Measurements from ENCODE around the gene EVA1A. TPM values are rescaled to one million over a fixed set of nuclear protein-coding genes. Genes with fewer than 3 reads are reported as not detected.

EVA1A gene
- total and polyA plus RNA-seq, 2 donors, result 0.63 to 7.1 TPM

DNA sequence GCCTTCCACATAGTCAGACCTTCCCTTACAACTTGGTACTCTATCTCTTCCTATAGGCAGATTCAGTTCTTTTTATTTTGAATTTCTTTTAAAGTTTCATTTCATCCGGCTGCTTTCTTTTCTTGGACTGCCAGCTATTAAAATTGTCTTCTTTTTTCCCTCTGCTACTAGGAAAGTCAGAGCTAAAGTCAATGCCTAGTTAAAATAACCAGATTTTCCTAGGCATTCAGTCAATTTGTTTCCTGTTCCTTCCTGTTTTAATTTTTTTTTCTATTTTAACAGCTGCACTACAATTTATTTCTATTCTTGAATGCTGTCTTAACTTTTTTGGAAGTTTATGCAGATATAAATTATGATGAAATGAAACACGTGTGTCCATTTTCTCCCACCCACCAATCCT is 84.8 kb downstream of the EVA1A start:
- DNase-seq (ENCODE audit: extremely low spot score), result no peak
- no peak overlapping the region for H3K4me3 ChIP-seq (ENCODE audit: low read depth, low read length)
- WGBS, result 33% methylated on average over 2 of the region's 2 CpGs
- H3K27ac ChIP-seq (ENCODE audit: low read depth), result no peak overlapping the region
- H3K36me3 ChIP-seq (ENCODE audit: insufficient read depth), result no peaks in the 10 kb centered on the region
- no peaks in the 10 kb centered on the region for H3K4me1 ChIP-seq (ENCODE audit: insufficient read depth)

DNA sequence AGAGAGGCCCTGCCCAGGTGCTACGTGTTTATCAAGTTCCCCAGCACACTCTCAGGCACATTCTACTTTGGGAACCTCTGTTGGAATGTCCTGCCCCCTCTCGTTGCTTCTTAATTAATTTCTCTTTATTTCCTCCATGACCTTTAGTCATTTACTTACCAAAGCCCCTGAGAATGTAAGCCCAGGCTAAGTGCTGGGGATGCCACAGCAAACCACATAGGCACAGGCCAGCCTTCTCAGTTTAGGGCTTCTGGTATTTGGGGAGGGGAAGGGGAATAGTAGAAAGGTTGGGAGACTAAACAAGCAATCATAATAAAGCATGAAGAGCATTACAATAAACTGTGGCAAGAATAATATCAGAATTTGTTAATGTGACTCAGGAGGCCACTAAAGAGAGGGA is 85.7 kb downstream of the EVA1A start:
- Histone ChIP-seq H3K4me1 (ENCODE audit: insufficient read depth) (no peaks in the 10 kb centered on the region), H3K27ac (ENCODE audit: low read depth) (no peak overlapping the region), H3K4me3 (ENCODE audit: low read depth, low read length) (no peak overlapping the region), H3K36me3 (ENCODE audit: insufficient read depth) (no peaks in the 10 kb centered on the region)
- DNase-seq (ENCODE audit: extremely low spot score), result no peak
- 80% methylated on average over 2 of the region's 2 CpGs for WGBS

DNA sequence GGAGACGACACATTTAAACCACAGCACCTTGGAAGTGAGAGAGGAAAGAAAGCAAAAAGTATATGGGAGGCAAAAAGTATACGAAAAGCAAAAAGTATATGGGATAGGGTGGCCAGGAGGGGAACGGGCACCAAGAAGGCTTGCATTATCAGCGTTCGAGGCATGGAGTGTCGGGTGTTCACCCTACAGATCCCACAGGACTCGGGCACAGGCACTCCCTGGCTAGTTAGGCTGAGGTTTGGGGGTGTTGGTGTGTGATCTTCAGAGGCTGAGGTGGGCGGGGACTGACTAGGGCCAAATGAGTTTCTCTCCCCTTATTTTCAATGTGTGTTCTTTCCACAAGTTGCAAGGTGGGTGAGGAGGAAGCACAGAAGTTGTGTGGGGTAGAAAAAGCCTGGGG is 86.6 kb downstream of the EVA1A start:
- Histone ChIP-seq H3K4me1 (ENCODE audit: insufficient read depth) (no peaks in the 10 kb centered on the region), H3K36me3 (ENCODE audit: insufficient read depth) (no peaks in the 10 kb centered on the region), H3K27ac (ENCODE audit: low read depth) (no peak overlapping the region), H3K4me3 (ENCODE audit: low read depth, low read length) (no peak overlapping the region)
- 84% methylated on average over 8 of the region's 8 CpGs for WGBS
- no peak for DNase-seq (ENCODE audit: extremely low spot score)

DNA sequence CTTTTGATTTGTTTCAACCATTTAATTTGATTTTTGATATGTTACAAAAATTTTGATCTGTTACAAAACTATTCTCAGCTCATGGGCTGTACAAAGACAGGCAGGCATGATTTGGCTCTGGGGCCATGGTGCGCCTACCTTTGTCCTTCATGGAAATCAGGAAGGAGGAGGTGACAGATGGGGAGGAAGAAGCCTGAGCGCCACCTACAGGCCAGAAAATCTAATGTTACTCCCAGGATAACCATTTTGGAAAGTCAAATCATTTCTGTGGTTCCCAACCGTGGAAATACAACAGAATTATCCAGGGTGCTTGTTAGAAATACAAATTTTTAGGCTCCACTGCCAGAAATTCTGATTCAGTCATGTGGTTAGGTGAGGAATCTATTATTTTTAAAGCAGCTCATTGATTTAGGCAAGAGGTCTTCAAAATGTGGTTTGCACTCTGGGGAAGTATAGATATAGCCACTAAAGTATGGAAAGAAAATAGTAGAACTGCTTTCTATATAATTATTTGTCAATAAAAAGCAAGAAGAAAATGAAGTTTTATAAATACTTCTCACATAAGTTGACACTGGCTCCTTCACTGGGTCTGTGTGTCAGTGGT is 93.9 kb downstream of the EVA1A start:
- H3K36me3 ChIP-seq (ENCODE audit: insufficient read depth), result no peaks in the 10 kb centered on the region
- no peak overlapping the region for H3K4me3 ChIP-seq (ENCODE audit: low read depth, low read length)
- 66% methylated on average over 3 of the region's 3 CpGs for WGBS
- H3K4me1 ChIP-seq (ENCODE audit: insufficient read depth), result no peaks in the 10 kb centered on the region
- H3K27ac ChIP-seq (ENCODE audit: low read depth), result no peak overlapping the region
- DNase-seq (ENCODE audit: extremely low spot score), result no peak

DNA sequence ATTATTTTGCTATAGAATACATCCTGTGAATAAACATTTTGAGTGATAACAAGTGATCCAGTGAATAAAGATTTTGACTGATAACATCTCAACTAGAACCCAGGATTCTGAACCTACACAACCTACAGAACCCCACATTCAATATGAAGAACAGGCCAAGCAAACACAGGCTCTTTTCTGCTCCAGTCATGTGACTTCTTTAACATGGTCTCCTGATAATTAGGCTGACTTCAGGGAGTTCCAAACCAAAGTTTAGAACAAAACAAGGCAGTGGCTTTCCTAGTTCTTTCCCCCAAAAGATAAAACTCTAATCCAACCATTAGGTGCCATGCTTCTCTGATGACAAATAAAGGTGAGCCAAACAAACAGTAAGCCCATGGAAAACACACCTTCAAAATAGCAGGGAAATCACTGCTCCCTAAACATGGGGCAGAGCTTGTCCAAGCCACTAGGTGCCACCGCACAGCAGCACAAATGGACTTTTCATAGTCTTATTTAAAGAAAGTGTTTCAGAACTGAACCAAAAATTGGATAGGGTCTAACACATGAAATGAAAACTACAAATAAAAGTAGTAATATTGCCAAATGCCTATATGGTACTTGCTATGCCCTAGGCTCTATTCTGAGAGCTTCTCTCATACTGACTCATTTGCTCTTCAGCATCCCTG is 95.3 kb downstream of the EVA1A start:
- H3K36me3 ChIP-seq (ENCODE audit: insufficient read depth), result no peaks in the 10 kb centered on the region
- no peak overlapping the region for H3K27ac ChIP-seq (ENCODE audit: low read depth)
- DNase-seq (ENCODE audit: extremely low spot score), result no peak
- no peaks in the 10 kb centered on the region for H3K4me1 ChIP-seq (ENCODE audit: insufficient read depth)
- H3K4me3 ChIP-seq (ENCODE audit: low read depth, low read length), result no peak overlapping the region
- 79% methylated on average over 1 of the region's 1 CpG for WGBS

DNA sequence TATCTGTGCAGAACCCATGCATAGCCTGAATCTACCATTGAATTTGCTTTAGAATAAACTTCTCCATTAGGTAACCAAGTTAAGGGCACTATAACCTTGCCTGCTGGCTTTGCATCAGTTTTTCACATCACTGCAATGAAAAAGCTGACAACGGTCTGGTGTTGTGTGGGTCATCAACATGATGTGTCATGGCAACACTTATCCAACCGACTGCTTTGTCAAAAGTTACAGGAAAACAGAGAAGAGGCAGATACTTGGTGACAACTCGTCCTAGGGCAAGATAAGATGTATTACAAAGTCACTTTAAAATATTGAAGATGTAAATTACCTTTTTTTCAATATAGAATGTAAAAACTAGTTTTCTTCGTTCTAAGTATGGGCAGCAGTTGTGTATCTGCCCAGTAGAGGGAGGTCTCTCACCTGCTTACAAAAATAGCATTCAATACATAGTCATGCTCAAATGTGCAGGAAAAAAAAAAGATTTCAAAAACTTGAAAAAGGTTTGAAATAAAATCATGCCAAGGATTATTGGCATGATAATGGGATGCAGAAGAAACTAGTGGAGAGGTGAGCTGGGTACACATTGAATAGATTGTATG is 96.3 kb downstream of the EVA1A start:
- Histone ChIP-seq H3K4me3 (ENCODE audit: low read depth, low read length) (no peak overlapping the region), H3K27ac (ENCODE audit: low read depth) (no peak overlapping the region), H3K4me1 (ENCODE audit: insufficient read depth) (no peaks in the 10 kb centered on the region), H3K36me3 (ENCODE audit: insufficient read depth) (no peaks in the 10 kb centered on the region)
- DNase-seq (ENCODE audit: extremely low spot score), result no peak
- 30% methylated on average over 4 of the region's 4 CpGs for WGBS

DNA sequence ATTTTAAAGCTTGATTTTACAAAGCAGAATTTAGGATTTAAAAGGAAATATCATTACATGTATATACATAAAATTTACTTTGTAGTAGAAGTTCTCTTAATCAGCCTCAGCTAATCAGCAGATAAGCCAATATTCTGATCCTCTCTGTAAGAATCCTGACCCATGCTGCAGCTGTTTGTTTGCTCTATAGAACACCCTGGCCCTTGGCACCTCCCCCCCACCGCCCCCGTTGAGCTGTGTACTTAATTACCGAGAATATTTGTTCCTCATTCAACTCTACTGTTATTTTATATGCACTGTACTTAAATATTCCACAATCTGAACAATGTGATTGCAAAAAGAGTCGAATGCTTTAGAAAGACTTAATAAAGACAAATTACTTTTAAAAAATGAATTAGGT is 98.0 kb downstream of the EVA1A start:
- Histone ChIP-seq H3K27ac (ENCODE audit: low read depth) (no peak overlapping the region), H3K4me3 (ENCODE audit: low read depth, low read length) (no peak overlapping the region), H3K36me3 (ENCODE audit: insufficient read depth) (no peaks in the 10 kb centered on the region), H3K4me1 (ENCODE audit: insufficient read depth) (no peaks in the 10 kb centered on the region)
- DNase-seq (ENCODE audit: extremely low spot score), result no peak
- 53% methylated on average over 4 of the region's 4 CpGs for WGBS

DNA sequence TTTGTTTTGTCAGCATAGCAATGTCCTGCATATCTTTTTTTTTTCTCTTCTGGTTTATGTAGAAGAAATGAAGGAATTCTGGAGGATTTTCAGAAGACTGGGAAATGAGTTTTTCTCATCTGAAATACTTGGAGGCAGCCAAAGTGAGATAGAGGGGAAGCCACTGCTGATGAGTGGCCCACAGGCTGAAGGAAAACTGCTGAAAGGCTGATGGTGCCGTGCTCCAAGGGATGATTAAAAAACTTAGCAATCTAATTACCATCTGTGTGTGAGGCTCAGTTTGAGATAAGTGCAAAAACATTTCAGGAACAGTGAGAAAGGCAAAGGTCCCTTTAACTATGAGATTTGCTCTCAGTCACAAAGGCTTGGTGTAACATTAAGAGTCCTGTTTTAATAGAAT is 98.5 kb downstream of the EVA1A start:
- WGBS, result 48% methylated on average over 1 of the region's 1 CpG
- DNase-seq (ENCODE audit: extremely low spot score), result no peak
- no peak overlapping the region for H3K4me3 ChIP-seq (ENCODE audit: low read depth, low read length)
- no peak overlapping the region for H3K27ac ChIP-seq (ENCODE audit: low read depth)
- H3K36me3 ChIP-seq (ENCODE audit: insufficient read depth), result no peaks in the 10 kb centered on the region
- no peaks in the 10 kb centered on the region for H3K4me1 ChIP-seq (ENCODE audit: insufficient read depth)

DNA sequence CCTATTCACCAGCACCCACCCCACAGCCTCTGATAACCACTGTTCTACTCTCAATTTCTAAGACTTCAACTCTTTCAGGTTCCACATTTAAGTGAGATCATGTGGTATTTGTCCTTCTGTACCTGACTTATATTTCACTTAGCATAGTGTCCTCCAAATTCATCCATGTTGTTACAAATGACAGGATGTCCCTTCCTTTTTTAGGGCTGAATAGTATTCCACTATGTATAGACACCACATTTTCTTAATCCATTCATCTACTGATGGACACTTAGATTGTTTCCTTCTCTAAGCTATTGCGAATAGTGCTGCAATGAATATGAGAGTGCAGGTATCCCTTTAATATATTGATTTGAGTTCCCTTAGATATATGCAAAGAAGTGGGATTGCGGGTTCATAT is 100.1 kb downstream of the EVA1A start:
- Histone ChIP-seq H3K27ac (ENCODE audit: low read depth) (no peak overlapping the region), H3K4me1 (ENCODE audit: insufficient read depth) (no peaks in the 10 kb centered on the region), H3K4me3 (ENCODE audit: low read depth, low read length) (no peak overlapping the region), H3K36me3 (ENCODE audit: insufficient read depth) (no peaks in the 10 kb centered on the region)
- WGBS, result 98% methylated on average over 2 of the region's 2 CpGs
- no peak for DNase-seq (ENCODE audit: extremely low spot score)

DNA sequence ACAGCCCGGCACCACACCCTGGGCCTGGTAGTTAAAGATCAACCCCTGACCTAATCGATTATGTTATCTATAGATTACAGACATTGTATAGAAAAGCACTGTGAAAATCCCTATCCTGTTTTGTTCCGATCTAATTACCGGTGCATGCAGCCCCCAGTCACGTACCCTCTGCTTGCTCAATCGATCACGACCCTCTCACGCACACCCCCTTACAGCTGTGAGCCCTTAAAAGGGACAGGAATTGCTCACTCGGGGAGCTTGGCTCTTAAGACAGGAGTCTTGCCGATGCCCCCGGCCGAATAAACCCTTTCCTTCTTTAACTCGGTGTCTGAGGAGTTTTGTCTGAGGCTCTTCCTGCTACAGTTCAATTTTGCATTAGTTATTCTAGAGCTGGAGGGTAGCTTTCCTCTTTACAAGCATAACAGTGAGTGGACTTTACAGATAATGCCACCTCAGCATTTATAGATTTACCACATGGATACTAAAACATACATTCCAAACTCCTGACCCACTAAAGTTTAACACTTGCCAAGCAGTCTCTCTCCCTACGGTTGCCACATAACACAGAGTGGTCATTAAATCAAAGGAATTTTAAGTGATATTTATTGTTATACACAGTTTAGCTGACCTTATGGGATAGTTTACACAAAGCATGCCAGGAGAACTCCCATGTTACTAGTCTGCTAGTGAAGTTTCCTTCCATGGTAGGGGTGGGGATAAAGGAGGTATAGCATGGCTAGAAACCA is 101.0 kb downstream of the EVA1A start:
- no peak for DNase-seq (ENCODE audit: extremely low spot score)
- 67% methylated on average over 14 of the region's 14 CpGs for WGBS

DNA sequence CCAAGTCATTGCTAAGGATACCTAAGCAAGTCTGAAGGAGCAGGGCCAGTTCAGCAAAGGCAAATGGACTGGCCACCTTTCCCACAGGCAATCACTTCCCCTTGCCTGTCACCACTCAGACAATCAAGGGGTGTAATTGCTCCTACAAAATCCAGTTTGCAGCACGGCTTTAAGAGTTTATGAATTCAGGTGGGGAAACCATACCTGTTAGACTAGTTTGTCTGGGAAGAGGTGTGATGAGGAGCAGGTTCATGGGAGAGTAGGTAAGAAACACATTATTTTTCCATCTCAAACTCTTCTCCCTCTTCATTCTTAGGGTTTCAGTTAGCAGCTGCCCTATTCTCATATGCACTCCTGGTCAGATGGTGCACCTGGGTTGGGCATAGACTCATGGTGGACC is 102.5 kb downstream of the EVA1A start:
- 68% methylated on average over 1 of the region's 1 CpG for WGBS
- no peak overlapping the region for H3K27ac ChIP-seq (ENCODE audit: low read depth)
- no peak overlapping the region for H3K4me3 ChIP-seq (ENCODE audit: low read depth, low read length)
- DNase-seq (ENCODE audit: extremely low spot score), result no peak
- no peaks in the 10 kb centered on the region for H3K36me3 ChIP-seq (ENCODE audit: insufficient read depth)
- no peaks in the 10 kb centered on the region for H3K4me1 ChIP-seq (ENCODE audit: insufficient read depth)

More for the DNA sequence above, 101.0 kb downstream of the EVA1A start:
- Histone ChIP-seq H3K4me3 (ENCODE audit: low read depth, low read length) (no peak overlapping the region), H3K36me3 (ENCODE audit: insufficient read depth) (no peaks in the 10 kb centered on the region), H3K4me1 (ENCODE audit: insufficient read depth) (no peaks in the 10 kb centered on the region), H3K27ac (ENCODE audit: low read depth) (no peak overlapping the region)

DNA sequence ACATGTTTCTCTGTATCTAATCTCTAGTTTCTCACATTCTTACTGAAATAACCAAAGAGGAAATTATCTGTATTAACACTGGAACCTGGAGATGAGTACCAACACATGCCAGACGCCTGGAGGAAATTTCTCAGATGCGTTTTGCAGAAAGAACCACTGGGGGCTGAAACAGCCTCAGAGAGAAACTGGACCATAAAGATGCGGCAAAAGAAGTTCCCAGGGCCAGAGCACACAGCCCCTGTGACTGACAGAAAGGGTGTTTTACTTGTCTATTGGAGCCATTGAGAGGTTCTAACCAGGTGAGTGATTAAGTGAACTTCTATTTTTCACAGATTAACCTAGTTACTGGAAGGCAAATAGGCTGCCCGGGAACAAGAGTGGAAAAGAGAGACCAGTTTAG is 103.9 kb downstream of the EVA1A start:
- Histone ChIP-seq H3K27ac (ENCODE audit: low read depth) (no peak overlapping the region), H3K36me3 (ENCODE audit: insufficient read depth) (no peaks in the 10 kb centered on the region), H3K4me3 (ENCODE audit: low read depth, low read length) (no peak overlapping the region), H3K4me1 (ENCODE audit: insufficient read depth) (no peaks in the 10 kb centered on the region)
- 70% methylated on average over 4 of the region's 4 CpGs for WGBS
- DNase-seq (ENCODE audit: extremely low spot score), result no peak

DNA sequence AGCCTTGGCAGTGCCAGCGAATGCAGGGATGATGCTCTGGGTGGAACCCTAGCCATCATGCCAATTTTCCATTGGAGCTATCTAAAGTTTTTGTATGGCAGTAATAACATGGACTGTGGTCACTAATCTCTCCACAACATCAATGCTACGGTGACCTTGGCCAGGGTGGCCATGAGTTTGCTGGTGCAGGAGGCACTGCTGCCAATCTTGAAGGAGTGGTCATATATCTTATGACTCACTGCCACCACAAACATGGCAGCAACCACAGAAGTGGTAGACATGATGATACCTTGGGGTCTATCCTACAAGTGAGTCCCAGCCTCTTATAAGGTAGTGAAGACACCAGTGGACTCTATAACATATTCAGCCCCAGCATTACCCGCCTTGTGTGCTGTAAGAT is 104.6 kb downstream of the EVA1A start:
- no peaks in the 10 kb centered on the region for H3K4me1 ChIP-seq (ENCODE audit: insufficient read depth)
- H3K36me3 ChIP-seq (ENCODE audit: insufficient read depth), result no peaks in the 10 kb centered on the region
- 89% methylated on average over 3 of the region's 3 CpGs for WGBS
- no peak overlapping the region for H3K27ac ChIP-seq (ENCODE audit: low read depth)
- no peak for DNase-seq (ENCODE audit: extremely low spot score)
- H3K4me3 ChIP-seq (ENCODE audit: low read depth, low read length), result no peak overlapping the region

DNA sequence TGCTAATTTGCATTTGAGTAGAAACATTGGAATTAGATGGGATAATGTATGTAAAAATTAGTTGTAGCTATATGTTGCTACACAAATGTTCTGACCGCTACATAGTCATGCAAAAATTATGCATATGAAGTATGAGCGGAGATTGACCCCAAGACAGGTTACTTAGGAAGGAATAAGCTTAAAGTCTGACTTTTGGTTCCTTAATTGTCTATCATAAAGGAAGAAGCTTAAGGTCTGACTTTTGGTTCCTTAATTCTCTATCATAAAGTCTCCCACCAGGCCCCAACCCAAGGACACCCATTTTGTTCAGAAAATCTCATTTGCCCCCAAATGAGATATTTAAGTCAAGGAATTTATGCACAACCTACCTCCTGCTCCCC is 106.5 kb downstream of the EVA1A start:
- no peak overlapping the region for H3K27ac ChIP-seq (ENCODE audit: low read depth)
- WGBS, result 74% methylated on average over 2 of the region's 2 CpGs

More for the DNA sequence above, 106.5 kb downstream of the EVA1A start:
- DNase-seq (ENCODE audit: extremely low spot score), result no peak
- Histone ChIP-seq H3K4me3 (ENCODE audit: low read depth, low read length) (no peak overlapping the region), H3K36me3 (ENCODE audit: insufficient read depth) (no peaks in the 10 kb centered on the region), H3K4me1 (ENCODE audit: insufficient read depth) (no peaks in the 10 kb centered on the region)
